K562 (cell line): ENCODE results near the gene AGAP3. TPM values are rescaled to one million over a fixed set of nuclear protein-coding genes. Genes with fewer than 3 reads are reported as not detected.

ENCODE experiments used
- ATAC-seq: fragments of 200-7000 bp; cut with Tn5 transposase; 3 replicates; pipeline ENCODE4 v1.9.1; 2020; ENCODE audit warnings: moderate library complexity
- BruUV-seq: library from RNA; stranded (reverse); fragments of 400-500 nt; replicated peaks from 2 replicates; lab custom pipeline; 2021; lab: Mats Ljungman, UMichigan
- CTCF ChIA-PET: fragments of 300-600 bp; formaldehyde crosslinking; extraction: SDS; loops from one replicate; lab custom pipeline; 2021; ENCODE audit warnings: low intra/inter-chr PET ratio; lab: Yijun Ruan, JAX
- POLR2A ChIA-PET: fragments of 300-600, 350-650 bp; sonication (Branson Sonifier 250); formaldehyde crosslinking; extraction: SDS; loops from one replicate; lab custom pipeline; 2021; ENCODE audit warnings: antibody characterized with exemption, inconsistent platforms; lab: Yijun Ruan, JAX
- DNase-seq, 4 experiments: peaks; one replicate each; pipeline versions ENCODE4 v3.0.0 to v3.0.0-alpha.2; 2011 to 2018; ENCODE audit warnings: low spot score in 3 of 4, mixed read lengths in 3 of 4; ENCODE audit errors: extremely low read depth in 1 of 4
- FAIRE-seq: peaks from 2 replicates; lab custom pipeline; 2011; peaks lifted over from hg19 to GRCh38; lab: Jason Lieb, UNC
- H2AFZ ChIP-seq: 2 replicates; pipeline ENCODE4 v1.6.0; 2011; ENCODE audit warnings: low read depth, low read length, control low read depth, inconsistent platforms
- H3K27ac ChIP-seq: fragments of 200-600 bp; 3 replicates; pipeline ENCODE4 v1.8.0; 2011; ENCODE audit warnings: low read depth, mild to moderate bottlenecking, control low read depth, inconsistent platforms, low read length, moderate library complexity, mixed read lengths; ENCODE audit errors: extremely low read depth
- H3K27me3 ChIP-seq, 2 experiments: fragments of 300-600 bp in 1 of 2; 2 replicates in 1 of 2; 3 replicates in 1 of 2; pipeline versions ENCODE4 v1.6.0 to v1.8.0; 2011; ENCODE audit warnings: inconsistent platforms in 2 of 2, low read length in 2 of 2, mild to moderate bottlenecking in 1 of 2, mixed read lengths in 1 of 2, moderate library complexity in 1 of 2; ENCODE audit not compliant: control insufficient read depth in 2 of 2, insufficient read depth in 2 of 2
- H3K36me3 ChIP-seq: fragments of 300-600 bp; 3 replicates; pipeline ENCODE4 v1.8.0; 2011; ENCODE audit warnings: mild to moderate bottlenecking, low read length, inconsistent platforms; ENCODE audit not compliant: control insufficient read depth, insufficient read depth
- H3K4me1 ChIP-seq, 2 experiments: fragments of 200-600 bp in 1 of 2; replicated peaks in 1 of 2; 2 replicates in 1 of 2; 3 replicates in 1 of 2; pipeline versions ENCODE4 v1.5.1 to v1.8.0; 2011; ENCODE audit warnings: inconsistent platforms in 2 of 2, low read length in 2 of 2, mild to moderate bottlenecking in 1 of 2, mixed read lengths in 1 of 2, moderate library complexity in 1 of 2; ENCODE audit not compliant: control insufficient read depth in 2 of 2, insufficient read depth in 2 of 2
- H3K4me2 ChIP-seq: 2 replicates; pipeline ENCODE4 v1.6.1; 2011; ENCODE audit warnings: low read length, control low read depth, inconsistent platforms, mixed read lengths; ENCODE audit not compliant: insufficient read depth
- H3K4me3 ChIP-seq: fragments of 200-600 bp; sonication (generic), shearing (Covaris generic); 2 replicates; pipeline ENCODE4 v1.5.1; 2016; ENCODE audit warnings: control low read depth, inconsistent platforms
- H3K79me2 ChIP-seq: fragments of 200-600 bp; 3 replicates; pipeline ENCODE4 v1.8.0; 2011; ENCODE audit warnings: low read length, inconsistent platforms; ENCODE audit not compliant: control insufficient read depth, insufficient read depth
- H3K9ac ChIP-seq, 2 experiments: 2 replicates each; pipeline versions ENCODE4 v1.6.0 to v1.6.1; 2011; ENCODE audit warnings: low read depth in 2 of 2, low read length in 2 of 2, control low read depth in 1 of 2, inconsistent platforms in 1 of 2, mild to moderate bottlenecking in 1 of 2, mixed read lengths in 1 of 2; ENCODE audit not compliant: insufficient read depth in 1 of 2
- H3K9me1 ChIP-seq: one replicate; pipeline ENCODE4 v1.6.0; 2011; ENCODE audit warnings: inconsistent platforms, mild to moderate bottlenecking, low read length, moderate library complexity; ENCODE audit not compliant: control insufficient read depth, insufficient read depth
- H3K9me3 ChIP-seq: replicated peaks from 2 replicates; pipeline ENCODE4 v1.5.1; 2011; ENCODE audit warnings: low read depth, low read length, inconsistent platforms; ENCODE audit not compliant: control insufficient read depth, insufficient read depth
- H4K20me1 ChIP-seq: replicated peaks from 2 replicates; pipeline ENCODE4 v1.6.1; 2011; ENCODE audit warnings: low read length, inconsistent platforms, mixed read lengths; ENCODE audit not compliant: control insufficient read depth, insufficient read depth
- GABPB1 ChIP-seq: sonication (generic); formaldehyde crosslinking; IDR thresholded peaks from 2 replicates; pipeline ENCODE4 v1.8.0; 2022; ENCODE audit warnings: mild to moderate bottlenecking, missing genetic modification reagents
- NR2C2 ChIP-seq, 2 experiments: fragments of 200-800 bp in 1 of 2; sonication (Bioruptor generic) in 1 of 2; sonication (generic) in 1 of 2; formaldehyde crosslinking in 1 of 2; IDR thresholded peaks; 2 replicates each; pipeline versions ENCODE4 v1.6.1 to v1.8.0; 2016 to 2022; ENCODE audit warnings: mild to moderate bottlenecking in 1 of 2, missing compliant biosample characterization in 1 of 2, missing genetic modification characterization in 1 of 2, missing genetic modification reagents in 1 of 2
- POLR2A ChIP-seq: fragments of 450-650 bp; conservative IDR thresholded peaks from 2 replicates; pipeline ENCODE4 v1.6.1; 2016
- ZNF282 ChIP-seq: sonication (generic); formaldehyde crosslinking; IDR thresholded peaks from 2 replicates; pipeline ENCODE4 v1.8.1; 2023; ENCODE audit warnings: missing genetic modification reagents
- WGBS: fragments of 100-300 bp; shearing (Covaris generic); methylation state at CpG from one replicate; pipeline ENCODE4 v1.1.6; 2016; ENCODE audit warnings: low coverage, mixed read lengths; ENCODE audit not compliant: insufficient coverage; ENCODE audit errors: missing lambda C conversion rate; 5-methylcytosine and 5-hydroxymethylcytosine counted together
- in situ Hi-C: fragments of 300-500 bp; cut with MboI; formaldehyde crosslinking; loops from 4 replicates; pipeline ENCODE4 v1.15.0; 2018; ENCODE audit warnings: inconsistent platforms, mixed read lengths
- intact Hi-C: fragments of 100-400 bp; cut with micrococcal nuclease; formaldehyde crosslinking; loops from 2 replicates; pipeline ENCODE4 v1.14.2; 2022
- polyA plus RNA-seq, 8 experiments: library from polyadenylated mRNA; depleted of rRNA in 4 of 8; stranded (reverse) in 5 of 8; unstranded in 3 of 8; fragments of >200 nt; fragmentation: Nextera tagmentation in 2 of 8; fragmentation: Illumina TruSeq in 1 of 8; extraction: Ambion mirVana in 2 of 8; extraction: Trizol in 1 of 8; gene quantifications; 2 replicates each; pipeline versions ENCODE4 v1.2.1 to v1.2.3, GENCODE V29; 2011 to 2014; ENCODE audit warnings: inconsistent platforms in 1 of 8, missing spikeins in 1 of 8
- total RNA-seq, 7 experiments: library from RNA; depleted of rRNA in 6 of 7; stranded (reverse); fragments of >200 nt in 6 of 7; fragmentation: Illumina TruSeq in 2 of 7; extraction: Trizol in 2 of 7; gene quantifications; 2 replicates each; pipeline versions ENCODE4 v1.2.1 to v1.2.3, GENCODE V29; 2011 to 2021; ENCODE audit warnings: low replicate concordance in 1 of 7
- TF ChIP-seq, protein P1 (sequence below): sonication (generic); formaldehyde crosslinking; IDR thresholded peaks from 2 replicates; pipeline ENCODE4 v1.8.0; 2023; ENCODE audit warnings: mild to moderate bottlenecking, missing genetic modification reagents
- TF ChIP-seq, protein P2 (sequence below), 2 experiments: fragments of 450-650 bp in 1 of 2; sonication (generic) in 1 of 2; formaldehyde crosslinking in 1 of 2; IDR thresholded peaks in 1 of 2; conservative IDR thresholded peaks in 1 of 2; 2 replicates each; pipeline versions ENCODE4 v1.6.1 to v1.8.1; 2016 to 2023; ENCODE audit warnings: mild to moderate bottlenecking in 2 of 2, moderate library complexity in 2 of 2, inconsistent platforms in 1 of 2, missing genetic modification reagents in 1 of 2
- TF ChIP-seq, protein P3 (sequence below), 2 experiments: fragments of 450-650 bp in 1 of 2; sonication (generic) in 1 of 2; formaldehyde crosslinking in 1 of 2; IDR thresholded peaks; 2 replicates each; pipeline versions ENCODE4 v1.7.1 to v1.9.0; 2016 to 2022; ENCODE audit warnings: inconsistent platforms in 1 of 2, mild to moderate bottlenecking in 1 of 2, missing genetic modification reagents in 1 of 2

The AGAP3 gene
- total and polyA plus RNA-seq, 9 of the 15 experiments (the other 6 are each of a cell fraction or from before 2014, with no cell fraction given), result 3.4 to 208 (median 62.2) TPM

DNA sequence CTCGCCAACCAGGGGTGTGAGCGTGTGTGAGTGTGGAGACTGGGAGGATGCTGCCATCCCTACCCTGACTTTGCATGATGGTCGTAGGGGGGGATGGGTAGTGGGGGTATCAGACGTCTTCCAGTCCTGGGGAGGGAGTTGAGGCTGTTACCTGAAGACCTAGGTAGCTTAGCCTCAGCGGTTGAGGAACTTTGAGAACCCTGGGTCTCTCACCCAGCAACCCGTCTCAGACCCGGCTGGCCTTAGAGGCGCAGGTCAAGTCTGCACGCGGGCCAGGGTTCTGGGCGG lies 24.2 kb upstream of the AGAP3 start:
- DNase-seq (no peak), FAIRE-seq (peak; percentile 84), ATAC-seq (no peak; the same call in 2 of the 3 replicates)
- H3K9me1 ChIP-seq, result no peaks in the 10 kb centered on the region
- H3K27me3 ChIP-seq, result no peaks in the 10 kb centered on the region
- intact Hi-C loops (no loop called here), in situ Hi-C loops (no loop called here)
- POLR2A ChIA-PET, result interaction anchor here (0.7 to 2.7 kb wide), 6 partner anchors 9 to 42 kb away, joined by 3 to 9 read pairs (median 4); partner anchors contain the start of gene FASTK
- H2AFZ ChIP-seq, result no peak overlapping the region
- peaks cover 47% of the 10 kb centered on the region for H3K36me3 ChIP-seq
- peaks cover 10% of the 10 kb centered on the region for H4K20me1 ChIP-seq
- CTCF ChIA-PET, result no interaction called here
- 2% methylated on average over 11 of the region's 11 CpGs for WGBS
- peak overlapping the region; percentile 84 for H3K4me3 ChIP-seq
- peaks cover 68% of the 10 kb centered on the region for H3K79me2 ChIP-seq
- H3K4me1 ChIP-seq, result peaks cover 46 to 86% of the 10 kb centered on the region in 2 experiments
- peak overlapping the region; percentile 90 for H3K27ac ChIP-seq
- peak overlapping the region; percentile 94 for H3K4me2 ChIP-seq
- no TSS peak for BruUV-seq
- no peaks in the 10 kb centered on the region for H3K9me3 ChIP-seq
- peak overlapping the region; percentile 85 to 91 for H3K9ac ChIP-seq
- TF ChIP-seq POLR2A (peak; percentile 78), ZNF282 (CRISPR knock-in tag) (0 out of 2 replicates have a peak, but pooled peaks have one; percentile 41), GABPB1 (CRISPR knock-in tag) (peak; percentile 38; the same call in 1 of the 2 replicates), NR2C2 (CRISPR knock-in tag; IDR thresholded peaks at IDR 0.05) (no peak), NR2C2 (tag; IDR thresholded peaks at IDR 0.05) (0 out of 2 replicates have a peak, but pooled peaks have one; percentile 2)
- TF ChIP-seq, protein P1, sequence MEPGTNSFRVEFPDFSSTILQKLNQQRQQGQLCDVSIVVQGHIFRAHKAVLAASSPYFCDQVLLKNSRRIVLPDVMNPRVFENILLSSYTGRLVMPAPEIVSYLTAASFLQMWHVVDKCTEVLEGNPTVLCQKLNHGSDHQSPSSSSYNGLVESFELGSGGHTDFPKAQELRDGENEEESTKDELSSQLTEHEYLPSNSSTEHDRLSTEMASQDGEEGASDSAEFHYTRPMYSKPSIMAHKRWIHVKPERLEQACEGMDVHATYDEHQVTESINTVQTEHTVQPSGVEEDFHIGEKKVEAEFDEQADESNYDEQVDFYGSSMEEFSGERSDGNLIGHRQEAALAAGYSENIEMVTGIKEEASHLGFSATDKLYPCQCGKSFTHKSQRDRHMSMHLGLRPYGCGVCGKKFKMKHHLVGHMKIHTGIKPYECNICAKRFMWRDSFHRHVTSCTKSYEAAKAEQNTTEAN (CRISPR knock-in tag), result peak; percentile 87; the same call in 1 of the 2 replicates
- TF ChIP-seq, protein P2, sequence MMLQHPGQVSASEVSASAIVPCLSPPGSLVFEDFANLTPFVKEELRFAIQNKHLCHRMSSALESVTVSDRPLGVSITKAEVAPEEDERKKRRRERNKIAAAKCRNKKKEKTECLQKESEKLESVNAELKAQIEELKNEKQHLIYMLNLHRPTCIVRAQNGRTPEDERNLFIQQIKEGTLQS (IDR thresholded peaks at IDR 0.05), result no peak
- TF ChIP-seq, protein P2 (CRISPR knock-in tag; conservative IDR thresholded peaks at IDR 0.05), result 0 out of 2 replicates have a peak, but pooled peaks have one; percentile 3
- TF ChIP-seq, protein P3, sequence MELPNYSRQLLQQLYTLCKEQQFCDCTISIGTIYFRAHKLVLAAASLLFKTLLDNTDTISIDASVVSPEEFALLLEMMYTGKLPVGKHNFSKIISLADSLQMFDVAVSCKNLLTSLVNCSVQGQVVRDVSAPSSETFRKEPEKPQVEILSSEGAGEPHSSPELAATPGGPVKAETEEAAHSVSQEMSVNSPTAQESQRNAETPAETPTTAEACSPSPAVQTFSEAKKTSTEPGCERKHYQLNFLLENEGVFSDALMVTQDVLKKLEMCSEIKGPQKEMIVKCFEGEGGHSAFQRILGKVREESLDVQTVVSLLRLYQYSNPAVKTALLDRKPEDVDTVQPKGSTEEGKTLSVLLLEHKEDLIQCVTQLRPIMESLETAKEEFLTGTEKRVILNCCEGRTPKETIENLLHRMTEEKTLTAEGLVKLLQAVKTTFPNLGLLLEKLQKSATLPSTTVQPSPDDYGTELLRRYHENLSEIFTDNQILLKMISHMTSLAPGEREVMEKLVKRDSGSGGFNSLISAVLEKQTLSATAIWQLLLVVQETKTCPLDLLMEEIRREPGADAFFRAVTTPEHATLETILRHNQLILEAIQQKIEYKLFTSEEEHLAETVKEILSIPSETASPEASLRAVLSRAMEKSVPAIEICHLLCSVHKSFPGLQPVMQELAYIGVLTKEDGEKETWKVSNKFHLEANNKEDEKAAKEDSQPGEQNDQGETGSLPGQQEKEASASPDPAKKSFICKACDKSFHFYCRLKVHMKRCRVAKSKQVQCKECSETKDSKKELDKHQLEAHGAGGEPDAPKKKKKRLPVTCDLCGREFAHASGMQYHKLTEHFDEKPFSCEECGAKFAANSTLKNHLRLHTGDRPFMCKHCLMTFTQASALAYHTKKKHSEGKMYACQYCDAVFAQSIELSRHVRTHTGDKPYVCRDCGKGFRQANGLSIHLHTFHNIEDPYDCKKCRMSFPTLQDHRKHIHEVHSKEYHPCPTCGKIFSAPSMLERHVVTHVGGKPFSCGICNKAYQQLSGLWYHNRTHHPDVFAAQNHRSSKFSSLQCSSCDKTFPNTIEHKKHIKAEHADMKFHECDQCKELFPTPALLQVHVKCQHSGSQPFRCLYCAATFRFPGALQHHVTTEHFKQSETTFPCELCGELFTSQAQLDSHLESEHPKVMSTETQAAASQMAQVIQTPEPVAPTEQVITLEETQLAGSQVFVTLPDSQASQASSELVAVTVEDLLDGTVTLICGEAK (IDR thresholded peaks at IDR 0.05), result no peak
- TF ChIP-seq, protein P3 (CRISPR knock-in tag; IDR thresholded peaks at IDR 0.05), result 0 out of 2 replicates have a peak, but pooled peaks have one; percentile 8
